IMR-90 (cell line): Measurements from ENCODE around the gene FUT1. TPM values are rescaled to one million over a fixed set of nuclear protein-coding genes. Genes with fewer than 3 reads are reported as not detected.

Experiments
- ATAC-seq: fragments of 200-7000 bp; cut with Tn5 transposase; 2 replicates; pipeline ENCODE4 v1.9.1; 2020; ENCODE audit warnings: low read depth, mild to moderate bottlenecking, moderate library complexity
- Bru-seq: library from RNA; stranded (reverse); fragments of 400-500 nt; gene quantifications from one replicate; lab custom pipeline; 2021; lab: Mats Ljungman, UMichigan
- BruChase-seq, 2 experiments: library from RNA; stranded (reverse); fragments of 400-500 nt; gene quantifications; one replicate each; lab custom pipeline; 2021; lab: Mats Ljungman, UMichigan
- BruUV-seq: library from RNA; stranded (reverse); fragments of 400-500 nt; replicated peaks from 2 replicates; lab custom pipeline; 2021; lab: Mats Ljungman, UMichigan
- CTCF ChIA-PET: fragments of 300-600 bp; formaldehyde crosslinking; extraction: SDS; loops from one replicate; lab custom pipeline; 2021; ENCODE audit warnings: antibody characterized with exemption; lab: Yijun Ruan, JAX
- POLR2A ChIA-PET: fragments of 300-600 bp; sonication (Branson Sonifier 250); formaldehyde crosslinking; loops from one replicate; lab custom pipeline; 2022; ENCODE audit warnings: antibody characterized with exemption; ENCODE audit not compliant: unreplicated experiment; lab: Charles Lee
- DNase-seq: peaks from one replicate; pipeline ENCODE4 v3.0.0; 2013
- H2AFZ ChIP-seq: replicated peaks from 2 replicates; pipeline ENCODE3; 2013; ENCODE audit warnings: low read length, mild to moderate bottlenecking; ENCODE audit not compliant: poor library complexity
- H2AK5ac ChIP-seq: 2 replicates; pipeline ENCODE4 v1.6.1; 2013; ENCODE audit warnings: low read depth, low read length, inconsistent platforms
- H2AK9ac ChIP-seq: replicated peaks from 2 replicates; pipeline ENCODE3; 2013; ENCODE audit warnings: mild to moderate bottlenecking, low read depth, low read length, moderate library complexity; ENCODE audit not compliant: poor library complexity
- H2BK120ac ChIP-seq: 2 replicates; pipeline ENCODE4 v1.6.1; 2013; ENCODE audit warnings: low read depth, low read length, inconsistent platforms
- H2BK15ac ChIP-seq: 3 replicates; pipeline ENCODE4 v1.6.1; 2013; ENCODE audit warnings: low read depth, low read length, inconsistent platforms
- H2BK20ac ChIP-seq: 2 replicates; pipeline ENCODE4 v1.6.1; 2013; ENCODE audit warnings: low read depth, mild to moderate bottlenecking, inconsistent platforms, low read length, moderate library complexity
- H2BK5ac ChIP-seq: 2 replicates; pipeline ENCODE4 v1.6.1; 2013; ENCODE audit warnings: mild to moderate bottlenecking, low read depth, low read length, inconsistent platforms; ENCODE audit not compliant: poor library complexity, severe bottlenecking
- H3K14ac ChIP-seq: replicated peaks from 2 replicates; pipeline ENCODE4 v1.6.1; 2013; ENCODE audit warnings: low read depth, low read length, inconsistent platforms
- H3K18ac ChIP-seq: 2 replicates; pipeline ENCODE4 v1.6.1; 2013; ENCODE audit warnings: low read depth, low read length, control low read depth
- H3K23ac ChIP-seq: 2 replicates; pipeline ENCODE4 v1.6.1; 2013; ENCODE audit warnings: low read depth, low read length, inconsistent platforms
- H3K27ac ChIP-seq: 2 replicates; pipeline ENCODE4 v1.5.1; 2013; ENCODE audit warnings: mild to moderate bottlenecking, control low read depth, low read length; ENCODE audit not compliant: insufficient read depth
- H3K27me3 ChIP-seq: 2 replicates; pipeline ENCODE4 v1.6.1; 2013; ENCODE audit warnings: low read length; ENCODE audit not compliant: control insufficient read depth, insufficient read depth
- H3K36me3 ChIP-seq: 2 replicates; pipeline ENCODE4 v1.6.1; 2013; ENCODE audit warnings: low read length, mixed read lengths; ENCODE audit not compliant: control insufficient read depth, insufficient read depth
- H3K4ac ChIP-seq: 2 replicates; pipeline ENCODE4 v1.6.1; 2013; ENCODE audit warnings: low read depth, low read length, inconsistent platforms
- H3K4me1 ChIP-seq: 2 replicates; pipeline ENCODE4 v1.6.1; 2013; ENCODE audit warnings: low read length, mixed read lengths; ENCODE audit not compliant: control insufficient read depth, insufficient read depth
- H3K4me2 ChIP-seq: 2 replicates; pipeline ENCODE4 v1.6.1; 2013; ENCODE audit warnings: low read depth, mild to moderate bottlenecking, control low read depth, low read length, moderate library complexity
- H3K4me3 ChIP-seq: 2 replicates; pipeline ENCODE4 v1.5.1; 2013; ENCODE audit warnings: low read depth, mild to moderate bottlenecking, control low read depth, low read length, moderate library complexity; ENCODE audit not compliant: insufficient read depth
- H3K56ac ChIP-seq: 2 replicates; pipeline ENCODE4 v1.6.1; 2013; ENCODE audit warnings: low read length, inconsistent platforms; ENCODE audit not compliant: insufficient read depth; ENCODE audit errors: extremely low read depth
- H3K79me1 ChIP-seq, 2 experiments: 2 replicates each; pipeline ENCODE4 v1.6.1; 2013; ENCODE audit warnings: low read length in 2 of 2, inconsistent platforms in 1 of 2, low read depth in 1 of 2
- H3K9ac ChIP-seq: 2 replicates; pipeline ENCODE4 v1.6.1; 2013; ENCODE audit warnings: low read depth, low read length, control low read depth
- H3K9me1 ChIP-seq: 2 replicates; pipeline ENCODE4 v1.6.1; 2013; ENCODE audit warnings: low read length, inconsistent platforms; ENCODE audit not compliant: insufficient read depth
- H3K9me3 ChIP-seq: 2 replicates; pipeline ENCODE4 v1.6.1; 2013; ENCODE audit warnings: low read length; ENCODE audit not compliant: control insufficient read depth, insufficient read depth
- H4K20me1 ChIP-seq: 2 replicates; pipeline ENCODE4 v1.6.1; 2013; ENCODE audit warnings: low read length, inconsistent platforms; ENCODE audit not compliant: insufficient read depth
- H4K5ac ChIP-seq: 2 replicates; pipeline ENCODE4 v1.6.1; 2013; ENCODE audit warnings: mild to moderate bottlenecking, low read depth, low read length, control low read depth
- H4K8ac ChIP-seq, 2 experiments: 2 replicates each; pipeline ENCODE4 v1.6.1; 2013; ENCODE audit warnings: low read depth in 2 of 2, low read length in 2 of 2, control low read depth in 1 of 2, inconsistent platforms in 1 of 2
- H4K91ac ChIP-seq: 2 replicates; pipeline ENCODE4 v1.6.1; 2013; ENCODE audit warnings: low read depth, low read length, inconsistent platforms; ENCODE audit not compliant: insufficient read depth
- CHD1 ChIP-seq: IDR thresholded peaks from 2 replicates; pipeline ENCODE4 v1.6.1; 2012; ENCODE audit warnings: low read depth, low read length, improper control_type of control experiment
- CTCF ChIP-seq: conservative IDR thresholded peaks from 2 replicates; pipeline ENCODE4 v1.5.1; 2012; ENCODE audit warnings: mild to moderate bottlenecking, low read depth, low read length, improper control_type of control experiment
- FOS ChIP-seq: fragments of 150-350 bp; IDR thresholded peaks from 2 replicates; pipeline ENCODE4 v1.6.1; 2016; ENCODE audit warnings: low read depth, low read length
- MAFK ChIP-seq: IDR thresholded peaks from 2 replicates; pipeline ENCODE4 v1.6.1; 2012; ENCODE audit warnings: low read depth, low read length, improper control_type of control experiment
- POLR2A ChIP-seq: IDR thresholded peaks from 2 replicates; pipeline ENCODE4 v1.6.1; 2012; ENCODE audit warnings: mild to moderate bottlenecking, low read depth, low read length
- RAD21 ChIP-seq: IDR thresholded peaks from 2 replicates; pipeline ENCODE4 v1.6.1; 2012; ENCODE audit warnings: low read length, improper control_type of control experiment
- RCOR1 ChIP-seq: IDR thresholded peaks from 2 replicates; pipeline ENCODE4 v1.6.1; 2012; ENCODE audit warnings: mild to moderate bottlenecking, low read length, improper control_type of control experiment; ENCODE audit not compliant: insufficient replicate concordance
- RFX5 ChIP-seq: IDR thresholded peaks from 2 replicates; pipeline ENCODE4 v1.8.0; 2012; ENCODE audit warnings: low read depth, mild to moderate bottlenecking, low read length, moderate library complexity
- WGBS, 2 experiments: methylation state at CpG; one replicate each; pipeline versions ENCODE4 v1.1.5 to v1.1.7; 2013; ENCODE audit warnings: missing lambda C conversion rate in 2 of 2; ENCODE audit not compliant: insufficient read length in 1 of 2; ENCODE audit errors: extremely low coverage in 2 of 2; 5-methylcytosine and 5-hydroxymethylcytosine counted together
- dilution Hi-C: fragments of 300-500 bp; cut with HindIII; formaldehyde crosslinking; loops from one replicate; pipeline ENCODE4 v1.14.3; 2018; ENCODE audit warnings: low sequenced_read_pairs; ENCODE audit not compliant: unreplicated experiment
- in situ Hi-C: fragments of 300-500 bp; cut with MboI; formaldehyde crosslinking; loops from 3 replicates; pipeline ENCODE4 v1.14.3; 2019; ENCODE audit warnings: low sequenced_read_pairs, inconsistent platforms, mixed read lengths
- intact Hi-C: fragments of 100-400 bp; cut with micrococcal nuclease; formaldehyde crosslinking; loops from 2 replicates; pipeline ENCODE4 v1.10.0; 2022
- long read RNA-seq: library from polyadenylated mRNA; unstranded; transcript quantifications from one replicate; pipeline ENCODE4 v2.0.0, GENCODE V29; 2021; ENCODE audit not compliant: unreplicated experiment
- polyA plus RNA-seq, 3 experiments: library from polyadenylated mRNA; depleted of rRNA; stranded (reverse); fragments of >200 nt; gene quantifications; 2 replicates each; pipeline ENCODE4 v1.2.3, GENCODE V29; 2012; ENCODE audit warnings: low replicate concordance in 1 of 3
- total RNA-seq: library from RNA; depleted of rRNA; stranded (reverse); fragments of >200 nt; gene quantifications from 2 replicates; pipeline ENCODE4 v1.2.3, GENCODE V29; 2012; rRNA removed

FUT1 gene
- total RNA-seq (under 0.01 and 0.18 TPM in 2 replicates), polyA plus RNA-seq (2012; rRNA removed) (0.03 and 0.09 TPM in 2 replicates), Bru-seq, nascent RNA (percentile 14 among the genes with signal in this experiment), BruChase-seq, experiment 1, labeled RNA remaining after a 6-hour chase (percentile 9 among the genes with signal in this experiment), BruChase-seq, experiment 2, labeled RNA remaining after a 2-hour chase (percentile 16 among the genes with signal in this experiment)
- polyA plus RNA-seq (2012; cell fraction: cytosol; rRNA removed), result 0.01 and 0.12 TPM in 2 replicates
- polyA plus RNA-seq (2012; cell fraction: nucleus; rRNA removed; ENCODE audit: low replicate concordance), result 0.02 and 0.04 TPM in 2 replicates
- long read RNA-seq, result 0 reads

GRCh38 chr19:48752496-48753365, at the start of gene FUT1:
FUT1 (minus strand) TSS chr19:48752641; CDS start chr19:48751281, 1,360 bp downstream.
- Histone ChIP-seq H2BK120ac (no peak within 1 kb of the TSS), H2BK15ac (no peak within 1 kb of the TSS), H2AK5ac (no peak within 1 kb of the TSS), H4K91ac (no peak within 1 kb of the TSS), H3K4me3 (peak within 1 kb of the TSS; percentile 18; the same call in 1 of the 2 replicates), H3K4me1 (peaks cover 4% of the 10 kb centered on the region; the same call in 1 of the 2 replicates), H3K27me3 (peaks cover 35% of the 10 kb centered on the region), H3K18ac (no peak within 1 kb of the TSS), H2BK20ac (no peak within 1 kb of the TSS), H3K14ac (peak within 1 kb of the TSS; percentile 41; the same call in 1 of the 2 replicates), H3K4ac (0 out of 2 replicates have a peak within 1 kb of the TSS, but pooled peaks have one; percentile 9), H3K9me1 (no peaks in the 10 kb centered on the region), H3K56ac (no peak within 1 kb of the TSS), H4K5ac (no peak within 1 kb of the TSS), H3K9ac (no peak within 1 kb of the TSS), H3K79me1 (no peaks in the 10 kb centered on the region), H3K27ac (no peak within 1 kb of the TSS), H2AFZ (peak within 1 kb of the TSS; percentile 88), H4K8ac (no peak within 1 kb of the TSS; a peak in 1 of 4 replicates), H3K9me3 (no peaks in the 10 kb centered on the region), H2AK9ac (peak within 1 kb of the TSS; percentile 75), H3K23ac (no peak within 1 kb of the TSS), H2BK5ac (no peak within 1 kb of the TSS), H3K4me2 (peak within 1 kb of the TSS; percentile 46), H3K36me3 (no peaks in the 10 kb centered on the region), H4K20me1 (no peaks in the 10 kb centered on the region)
- ChIA-PET POLR2A (no interaction called here), CTCF (no interaction called here)
- dilution Hi-C loops, result no loop called here
- 1% methylated on average over 32 of the region's 73 CpGs; no CpG with 5 or more reads in 1 of the 2 experiments for WGBS, 2 experiments
- intact Hi-C loops, result no loop called here
- DNase-seq (no peak), ATAC-seq (peak; percentile 90)
- TF ChIP-seq FOS, result no peak
- no peak for TF ChIP-seq RFX5
- TF ChIP-seq MAFK, result no peak
- TF ChIP-seq CTCF, result no peak
- no peak for TF ChIP-seq RCOR1
- no peak for TF ChIP-seq POLR2A
- no peak for TF ChIP-seq RAD21
- no peak for TF ChIP-seq CHD1
- in situ Hi-C loops, result no loop called here
- no TSS peak for BruUV-seq
